ENCODE measurements around the gene LPO. TPM values are rescaled to one million over a fixed set of nuclear protein-coding genes. Genes with fewer than 3 reads are reported as not detected.

LPO gene
- total and polyA plus RNA-seq, 10 of the 15 experiments (the other 5 are each of a cell fraction or from before 2014, with no cell fraction given), result 0.03 to 0.11 (median 0.06) TPM; not detected in 7

GRCh38 chr17:58238147-58238634 is at the start of gene LPO (continued):
- TF ChIP-seq REST (IDR thresholded peaks at IDR 0.05; ENCODE audit: low read depth, low read length) (no peak), PBX3 (IDR thresholded peaks at IDR 0.05; ENCODE audit: insufficient replicate concordance, low read depth, low read length) (no peak), HDAC6 (IDR thresholded peaks at IDR 0.05; ENCODE audit: unreplicated experiment) (no peak), STAT3 (IDR thresholded peaks at IDR 0.05; ENCODE audit: low read depth, low read length) (no peak), ELK1 (IDR thresholded peaks at IDR 0.05; ENCODE audit: low read depth, low read length) (no peak), NBN (IDR thresholded peaks at IDR 0.05) (no peak), PAX8 (IDR thresholded peaks at IDR 0.05) (no peak), GATAD2B (conservative IDR thresholded peaks at IDR 0.05; ENCODE audit: low read depth) (no peak), ZNF207 (IDR thresholded peaks at IDR 0.05; ENCODE audit: borderline replicate concordance) (no peak)

Measured in GM12878 (cell line).